K562 (cell line): ENCODE results near the gene SERAC1. TPM values are rescaled to one million over a fixed set of nuclear protein-coding genes. Genes with fewer than 3 reads are reported as not detected.
A peak's percentile ranks its signal among the peaks of the same experiment; 100 is the strongest.

Experiments
- ARID2 ChIP-seq: fragments of 450-650 bp; IDR thresholded peaks from 2 replicates; pipeline ENCODE4 v1.6.1; 2017; ENCODE audit warnings: antibody characterized with exemption, mild to moderate bottlenecking
- ARNT ChIP-seq, 2 experiments: fragments of 450-650 bp; IDR thresholded peaks; 2 replicates each; pipeline ENCODE4 v1.6.1; 2016; ENCODE audit warnings: mild to moderate bottlenecking in 1 of 2
- CBFA2T3 ChIP-seq: fragments of 450-650 bp; IDR thresholded peaks from 2 replicates; pipeline ENCODE4 v1.6.1; 2017
- CC2D1A ChIP-seq: fragments of 450-650 bp; IDR thresholded peaks from 2 replicates; pipeline ENCODE4 v1.6.1; 2017; ENCODE audit warnings: mild to moderate bottlenecking
- CTBP1 ChIP-seq: fragments of 450-650 bp; IDR thresholded peaks from 2 replicates; pipeline ENCODE4 v1.6.1; 2016; ENCODE audit warnings: borderline replicate concordance
- DDX20 ChIP-seq: fragments of 450-650 bp; IDR thresholded peaks from 2 replicates; pipeline ENCODE4 v1.6.1; 2016; ENCODE audit warnings: missing genetic modification characterization, low read depth, mild to moderate bottlenecking, missing compliant biosample characterization, moderate library complexity
- ETV5 ChIP-seq: sonication (generic); formaldehyde crosslinking; IDR thresholded peaks from 2 replicates; pipeline ENCODE4 v1.4.0; 2020; ENCODE audit warnings: low read depth, mild to moderate bottlenecking, missing genetic modification reagents
- KDM1A ChIP-seq, 2 experiments: fragments of 450-650 bp; IDR thresholded peaks; 2 replicates each; pipeline ENCODE4 v1.6.1; 2016; ENCODE audit warnings: mild to moderate bottlenecking in 2 of 2
- MAZ ChIP-seq, 2 experiments: fragments of 450-650 bp in 1 of 2; sonication (generic) in 1 of 2; formaldehyde crosslinking; IDR thresholded peaks in 1 of 2; conservative IDR thresholded peaks in 1 of 2; 2 replicates each; pipeline versions ENCODE4 v1.4.0 to v1.5.0; 2020; ENCODE audit warnings: mild to moderate bottlenecking in 1 of 2, missing genetic modification reagents in 1 of 2
- POLR2AphosphoS5 ChIP-seq: IDR thresholded peaks from 2 replicates; pipeline ENCODE4 v1.6.1; 2011; ENCODE audit warnings: mild to moderate bottlenecking, low read depth, low read length, moderate library complexity; ENCODE audit not compliant: control insufficient read depth, insufficient read depth
- RB1 ChIP-seq: fragments of 450-650 bp; IDR thresholded peaks from 2 replicates; pipeline ENCODE4 v1.6.1; 2017; ENCODE audit warnings: low read depth, mild to moderate bottlenecking
- RFX7 ChIP-seq: fragments of 250-450 bp; sonication (Bioruptor Pico); IDR thresholded peaks from 2 replicates; pipeline ENCODE4 v1.5.1; 2021; ENCODE audit warnings: mild to moderate bottlenecking
- SIRT6 ChIP-seq: IDR thresholded peaks from one replicate; pipeline ENCODE4 v1.6.1; 2012; ENCODE audit warnings: low read depth, mild to moderate bottlenecking, control low read depth, inconsistent platforms, low read length, moderate library complexity
- SRF ChIP-seq, 2 experiments: fragments of 250-450, 450-650 bp in 1 of 2; sonication (Bioruptor Pico) in 1 of 2; sonication (generic) in 1 of 2; formaldehyde crosslinking; IDR thresholded peaks; 2 replicates each; pipeline versions ENCODE4 v1.5.0 to v1.5.1; 2020 to 2022; ENCODE audit warnings: mild to moderate bottlenecking in 1 of 2, missing genetic modification reagents in 1 of 2
- TBL1XR1 ChIP-seq, 2 experiments: IDR thresholded peaks; 2 replicates each; pipeline ENCODE4 v1.6.1; 2012; ENCODE audit warnings: improper control_type of control experiment in 2 of 2, low read length in 2 of 2, mild to moderate bottlenecking in 1 of 2
- TEAD1 ChIP-seq, 2 experiments: fragments of 450-650 bp in 1 of 2; sonication (generic) in 1 of 2; formaldehyde crosslinking; IDR thresholded peaks; 2 replicates each; pipeline versions ENCODE4 v1.4.0 to v1.8.0; 2020 to 2022; ENCODE audit warnings: mild to moderate bottlenecking in 2 of 2, missing genetic modification reagents in 1 of 2
- TOE1 ChIP-seq, 2 experiments: fragments of 450-650 bp in 1 of 2; sonication (generic) in 1 of 2; formaldehyde crosslinking in 1 of 2; IDR thresholded peaks; 2 replicates each; pipeline versions ENCODE4 v1.7.1 to v1.8.0; 2016 to 2022; ENCODE audit warnings: borderline replicate concordance in 2 of 2, mild to moderate bottlenecking in 2 of 2, antibody characterized with exemption in 1 of 2, inconsistent platforms in 1 of 2, low read depth in 1 of 2, missing genetic modification reagents in 1 of 2, moderate library complexity in 1 of 2
- ZBTB2 ChIP-seq: fragments of 450-650 bp; IDR thresholded peaks from 2 replicates; pipeline ENCODE4 v1.6.1; 2016; ENCODE audit warnings: antibody characterized with exemption
- ZC3H4 ChIP-seq: sonication (generic); formaldehyde crosslinking; IDR thresholded peaks from 2 replicates; pipeline ENCODE4 v1.9.0; 2021; ENCODE audit warnings: missing genetic modification reagents, borderline replicate concordance
- ZKSCAN8 ChIP-seq: fragments of 200-800 bp; sonication (Bioruptor generic); IDR thresholded peaks from 2 replicates; pipeline ENCODE4 v1.6.1; 2016; ENCODE audit warnings: missing genetic modification characterization, missing compliant biosample characterization
- ZNF174 ChIP-seq: fragments of 250-450 bp; sonication (Bioruptor Pico); IDR thresholded peaks from 2 replicates; pipeline ENCODE4 v1.4.0; 2020; ENCODE audit warnings: mild to moderate bottlenecking
- ZNF263 ChIP-seq: sonication (generic); formaldehyde crosslinking; IDR thresholded peaks from 2 replicates; pipeline ENCODE4 v1.8.0; 2022; ENCODE audit warnings: mild to moderate bottlenecking, missing genetic modification reagents, borderline replicate concordance
- polyA plus RNA-seq, 8 experiments: library from polyadenylated mRNA; depleted of rRNA in 4 of 8; stranded (reverse) in 5 of 8; unstranded in 3 of 8; fragments of >200 nt; fragmentation: Nextera tagmentation in 2 of 8; fragmentation: Illumina TruSeq in 1 of 8; extraction: Ambion mirVana in 2 of 8; extraction: Trizol in 1 of 8; gene quantifications; 2 replicates each; pipeline versions ENCODE4 v1.2.1 to v1.2.3, GENCODE V29; 2011 to 2014; ENCODE audit warnings: inconsistent platforms in 1 of 8, missing spikeins in 1 of 8
- total RNA-seq, 7 experiments: library from RNA; depleted of rRNA in 6 of 7; stranded (reverse); fragments of >200 nt in 6 of 7; fragmentation: Illumina TruSeq in 2 of 7; extraction: Trizol in 2 of 7; gene quantifications; 2 replicates each; pipeline versions ENCODE4 v1.2.1 to v1.2.3, GENCODE V29; 2011 to 2021; ENCODE audit warnings: low replicate concordance in 1 of 7
- TF ChIP-seq, protein P1 (sequence below): sonication (generic); formaldehyde crosslinking; IDR thresholded peaks from 2 replicates; pipeline ENCODE4 v1.8.1; 2023; ENCODE audit warnings: mild to moderate bottlenecking, missing genetic modification reagents
- TF ChIP-seq, protein P2 (sequence below): sonication (generic); formaldehyde crosslinking; IDR thresholded peaks from 2 replicates; pipeline ENCODE4 v1.8.0; 2022; ENCODE audit warnings: missing genetic modification reagents, mild to moderate bottlenecking, moderate library complexity, borderline replicate concordance

Gene SERAC1
- total and polyA plus RNA-seq, 9 of the 15 experiments (the other 6 are each of a cell fraction or from before 2014, with no cell fraction given): 1.8 to 6.2 (median 2.8) TPM

- 0 out of 4 replicates have a peak, but pooled peaks of 1 of the 2 experiments have one; percentile 4 for TF ChIP-seq KDM1A (IDR thresholded peaks at IDR 0.05)
- TF ChIP-seq TOE1 (IDR thresholded peaks at IDR 0.05; ENCODE audit: borderline replicate concordance): no peak; the same call in 1 of the 2 replicates
- TF ChIP-seq TOE1 (CRISPR knock-in tag; IDR thresholded peaks at IDR 0.05; ENCODE audit: borderline replicate concordance, low read depth): no peak
- TF ChIP-seq DDX20 (tag): no peak
- no peak for TF ChIP-seq ZC3H4 (CRISPR knock-in tag)
- TF ChIP-seq POLR2AphosphoS5: no peak
- TF ChIP-seq TBL1XR1 (IDR thresholded peaks at IDR 0.05; ENCODE audit: low read length in 2 of 2): peak in 1 of 2 experiments; percentile 41; a peak in 1 of 4 replicates
- 0 out of 2 replicates have a peak, but pooled peaks have one; percentile 13 for TF ChIP-seq CBFA2T3
- peak; percentile 91; the same call in 1 of the 2 replicates for TF ChIP-seq ZNF263 (CRISPR knock-in tag)
- TF ChIP-seq ETV5 (CRISPR knock-in tag): peak; percentile 37; the same call in 1 of the 2 replicates
- no peak for TF ChIP-seq ZNF174
- TF ChIP-seq CC2D1A: peak; percentile 50; the same call in 1 of the 2 replicates
- no peak for TF ChIP-seq ZKSCAN8 (CRISPR knock-in tag)
- no peak for TF ChIP-seq SIRT6
- TF ChIP-seq RB1: peak; percentile 76; the same call in 1 of the 2 replicates
- TF ChIP-seq MAZ (CRISPR knock-in tag; conservative IDR thresholded peaks at IDR 0.05 in 1 of 2, IDR thresholded peaks at IDR 0.05 in 1 of 2): 0 out of 4 replicates have a peak, but pooled peaks of 1 of the 2 experiments have one; percentile 56
- TF ChIP-seq, protein P1, sequence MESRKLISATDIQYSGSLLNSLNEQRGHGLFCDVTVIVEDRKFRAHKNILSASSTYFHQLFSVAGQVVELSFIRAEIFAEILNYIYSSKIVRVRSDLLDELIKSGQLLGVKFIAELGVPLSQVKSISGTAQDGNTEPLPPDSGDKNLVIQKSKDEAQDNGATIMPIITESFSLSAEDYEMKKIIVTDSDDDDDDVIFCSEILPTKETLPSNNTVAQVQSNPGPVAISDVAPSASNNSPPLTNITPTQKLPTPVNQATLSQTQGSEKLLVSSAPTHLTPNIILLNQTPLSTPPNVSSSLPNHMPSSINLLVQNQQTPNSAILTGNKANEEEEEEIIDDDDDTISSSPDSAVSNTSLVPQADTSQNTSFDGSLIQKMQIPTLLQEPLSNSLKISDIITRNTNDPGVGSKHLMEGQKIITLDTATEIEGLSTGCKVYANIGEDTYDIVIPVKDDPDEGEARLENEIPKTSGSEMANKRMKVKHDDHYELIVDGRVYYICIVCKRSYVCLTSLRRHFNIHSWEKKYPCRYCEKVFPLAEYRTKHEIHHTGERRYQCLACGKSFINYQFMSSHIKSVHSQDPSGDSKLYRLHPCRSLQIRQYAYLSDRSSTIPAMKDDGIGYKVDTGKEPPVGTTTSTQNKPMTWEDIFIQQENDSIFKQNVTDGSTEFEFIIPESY (CRISPR knock-in tag): peak; percentile 52
- 0 out of 4 replicates have a peak, but pooled peaks of 1 of the 2 experiments have one; percentile 5 for TF ChIP-seq TEAD1 (CRISPR knock-in tag; IDR thresholded peaks at IDR 0.05)
- TF ChIP-seq SRF (CRISPR knock-in tag; IDR thresholded peaks at IDR 0.05): 0 out of 4 replicates have a peak, but pooled peaks of 1 of the 2 experiments have one; percentile 3
- TF ChIP-seq, protein P2, sequence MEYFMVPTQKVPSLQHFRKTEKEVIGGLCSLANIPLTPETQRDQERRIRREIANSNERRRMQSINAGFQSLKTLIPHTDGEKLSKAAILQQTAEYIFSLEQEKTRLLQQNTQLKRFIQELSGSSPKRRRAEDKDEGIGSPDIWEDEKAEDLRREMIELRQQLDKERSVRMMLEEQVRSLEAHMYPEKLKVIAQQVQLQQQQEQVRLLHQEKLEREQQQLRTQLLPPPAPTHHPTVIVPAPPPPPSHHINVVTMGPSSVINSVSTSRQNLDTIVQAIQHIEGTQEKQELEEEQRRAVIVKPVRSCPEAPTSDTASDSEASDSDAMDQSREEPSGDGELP: peak; percentile 43; the same call in 1 of the 2 replicates
- peak; percentile 71; the same call in 1 of the 2 replicates for TF ChIP-seq CTBP1
- TF ChIP-seq ARNT (IDR thresholded peaks at IDR 0.05): peak in 1 of 2 experiments; percentile 52; a peak in 1 of 4 replicates
- TF ChIP-seq ARID2: peak; percentile 62
- TF ChIP-seq RFX7 (CRISPR knock-in tag): no peak
- no peak for TF ChIP-seq ZBTB2
Observed at GRCh38 chr6:158072083-158072721, 95.9 kb downstream of the SERAC1 start (continued).
